HG03354 (cell line): ENCODE measurements around the gene TGFBR3.

Experiments
- ATAC-seq: cut with Tn5 transposase; IDR thresholded peaks from one replicate; pipeline ENCODE4 v1.9.1; 2021; ENCODE audit warnings: mild to moderate bottlenecking; ENCODE audit not compliant: unreplicated experiment, poor library complexity, severe bottlenecking

Gene TGFBR3

DNA sequence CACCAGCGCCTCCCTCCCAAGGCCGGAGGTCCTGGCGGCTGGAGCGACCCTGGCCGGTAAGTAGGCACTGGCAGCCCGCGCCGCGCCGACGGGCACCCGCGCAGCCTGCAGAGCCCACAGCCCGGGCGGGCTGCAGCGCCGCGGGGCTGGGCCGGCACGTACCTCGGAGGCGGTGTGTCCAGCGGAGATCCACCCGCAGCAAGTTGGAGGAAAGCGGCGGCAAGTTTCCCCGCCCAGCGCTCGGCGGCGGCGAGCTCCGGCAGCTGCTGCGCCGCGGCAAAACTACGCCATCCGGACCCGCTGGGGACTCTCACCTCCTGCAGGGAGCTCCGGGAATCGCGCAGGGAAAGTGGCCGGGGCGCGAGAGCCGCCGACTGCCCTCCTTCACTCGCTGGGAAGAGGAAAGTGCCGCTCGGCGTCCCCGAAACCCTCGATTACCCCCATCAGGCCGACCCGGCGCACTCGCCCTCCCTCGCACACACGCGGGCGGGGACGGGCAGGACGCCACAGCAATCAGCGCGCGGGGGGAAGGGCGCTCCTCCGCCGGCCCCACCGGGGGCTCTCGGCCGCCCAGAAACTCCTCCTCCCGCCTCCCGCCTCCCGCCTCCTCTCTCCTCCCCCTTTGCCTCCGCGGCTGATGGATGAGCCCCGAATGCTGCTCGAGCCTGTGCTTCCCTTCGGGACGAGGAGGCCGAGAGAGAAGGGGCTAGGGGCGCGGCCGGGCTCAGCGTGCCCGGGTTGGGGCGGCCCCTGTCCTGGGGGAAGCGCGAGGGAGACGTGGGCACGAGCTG is at the start of gene TGFBR3:
Gene TGFBR3, minus strand, starts transcription at position 436 of the 791 bp plus-strand sequence. CDS start 24,620 bp downstream, outside the sequence.
- peak; percentile 67 for ATAC-seq

- ATAC-seq: no peak
These were observed 43.3 kb upstream of the TGFBR3 start for GRCh38 chr1:91929250-91929649.

- no peak for ATAC-seq
These were observed 42.1 kb upstream of the TGFBR3 start for GRCh38 chr1:91928026-91928425.

DNA sequence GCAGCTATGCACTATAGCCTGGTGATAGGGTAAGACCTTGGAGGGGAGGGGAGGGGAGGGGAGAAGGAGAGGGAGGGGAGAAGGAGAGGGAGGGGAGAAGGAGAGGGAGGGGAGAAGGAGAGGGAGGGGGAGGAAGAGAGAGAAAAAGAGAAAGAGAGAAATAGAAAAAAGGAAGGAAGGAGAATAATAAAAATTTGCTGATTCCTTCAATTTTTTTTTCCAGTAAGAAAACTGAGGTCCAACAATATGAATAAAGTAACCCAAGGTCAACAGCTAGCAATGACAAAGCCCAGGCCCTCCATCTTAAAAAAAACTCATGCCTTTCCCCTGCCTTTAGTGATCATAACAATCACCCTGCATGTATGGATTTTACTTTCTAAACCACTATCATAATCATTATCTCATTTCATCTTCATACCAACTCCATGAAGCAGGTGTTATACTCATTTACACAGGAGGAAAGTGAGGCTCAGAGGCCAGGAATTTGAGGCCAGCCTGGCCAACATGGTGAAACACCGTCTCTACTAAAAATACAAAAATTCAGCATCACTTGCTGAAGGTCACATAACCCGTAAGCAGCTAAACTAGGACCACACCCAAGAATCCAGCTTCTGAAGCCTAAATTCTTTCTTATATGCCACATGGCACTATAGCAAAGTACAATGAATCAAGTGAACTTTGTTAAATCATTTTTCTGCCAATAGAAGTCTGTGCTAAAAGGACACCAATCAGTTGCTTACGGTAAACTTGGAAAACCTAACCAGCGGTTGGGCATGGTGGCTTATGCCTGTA is 39.9 kb upstream of the TGFBR3 start:
- no peak for ATAC-seq

DNA sequence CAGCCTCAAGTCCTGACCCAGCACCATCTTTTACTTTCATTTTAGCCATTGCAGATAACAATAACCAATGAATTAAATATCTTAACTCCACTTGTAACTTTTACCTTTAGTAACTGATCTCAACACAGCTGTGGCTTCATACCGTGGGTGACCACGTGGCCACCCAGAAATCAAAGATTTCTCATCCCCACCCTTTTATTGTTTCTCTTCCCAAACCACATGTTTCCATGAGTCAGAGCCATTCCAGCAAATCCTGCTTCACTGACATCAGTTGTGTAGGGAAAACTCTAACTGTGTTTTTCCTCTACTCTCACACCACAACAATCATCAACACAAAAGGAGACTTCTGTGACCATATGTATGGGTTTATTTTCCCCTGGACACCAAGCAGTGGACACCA is 38.2 kb upstream of the TGFBR3 start:
- no peak for ATAC-seq

GRCh38 chr1:91919962-91920361 is 34.0 kb upstream of the TGFBR3 start:
- no peak for ATAC-seq

DNA sequence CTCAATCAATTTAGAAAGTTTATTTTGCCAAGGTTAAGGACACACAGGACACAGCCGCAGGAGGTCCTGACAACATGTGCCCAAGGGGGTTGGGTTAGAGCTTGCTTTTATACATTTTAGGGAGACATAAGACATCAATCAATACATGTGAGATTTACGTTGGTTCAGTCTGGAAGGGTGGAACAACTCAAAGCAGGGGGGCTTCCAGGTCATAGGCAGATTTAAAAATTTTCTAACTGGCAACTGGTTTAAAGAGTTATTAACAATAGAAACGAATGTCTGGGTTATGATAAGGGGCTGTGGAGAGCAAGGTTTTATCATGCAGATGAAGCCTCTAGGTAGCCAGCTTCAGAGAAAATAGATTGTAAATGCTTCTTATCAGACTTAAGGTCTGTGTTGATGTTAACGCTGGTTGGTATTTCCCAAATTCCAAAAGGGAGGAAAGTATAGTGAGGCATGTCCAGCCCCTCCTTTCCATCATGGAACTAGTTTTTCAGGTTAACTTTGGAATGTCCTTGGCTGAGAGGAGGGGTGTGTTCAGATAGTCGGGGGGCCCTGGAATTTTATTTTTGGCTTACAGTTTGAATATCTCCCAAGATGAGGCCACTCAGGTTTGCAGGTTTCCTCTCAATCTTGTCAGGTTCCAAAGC is 31.0 kb upstream of the TGFBR3 start:
- ATAC-seq: no peak

- no peak for ATAC-seq
These were observed 30.1 kb upstream of the TGFBR3 start for GRCh38 chr1:91916046-91916445.

DNA sequence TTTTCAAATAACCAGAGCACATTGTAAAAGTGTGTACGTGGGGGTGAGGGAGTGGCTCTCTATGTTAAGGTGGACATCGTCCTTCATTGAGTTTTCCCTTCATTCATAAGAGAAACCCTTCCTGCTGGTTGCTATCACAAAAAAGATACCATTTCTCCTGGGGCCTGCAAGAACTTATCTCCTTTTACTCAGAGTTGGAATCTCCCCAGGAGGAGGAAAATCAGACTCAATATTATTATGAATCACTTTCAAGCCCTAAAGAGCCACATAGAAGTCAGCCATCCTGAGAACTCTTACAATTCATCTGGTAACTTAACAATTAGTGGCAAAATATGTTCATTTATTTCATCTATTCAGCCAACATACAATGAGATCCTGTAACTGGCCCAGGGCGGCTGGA is 27.1 kb upstream of the TGFBR3 start:
- ATAC-seq: no peak

- ATAC-seq: no peak
These were observed 26.3 kb upstream of the TGFBR3 start for GRCh38 chr1:91912266-91912665.

DNA sequence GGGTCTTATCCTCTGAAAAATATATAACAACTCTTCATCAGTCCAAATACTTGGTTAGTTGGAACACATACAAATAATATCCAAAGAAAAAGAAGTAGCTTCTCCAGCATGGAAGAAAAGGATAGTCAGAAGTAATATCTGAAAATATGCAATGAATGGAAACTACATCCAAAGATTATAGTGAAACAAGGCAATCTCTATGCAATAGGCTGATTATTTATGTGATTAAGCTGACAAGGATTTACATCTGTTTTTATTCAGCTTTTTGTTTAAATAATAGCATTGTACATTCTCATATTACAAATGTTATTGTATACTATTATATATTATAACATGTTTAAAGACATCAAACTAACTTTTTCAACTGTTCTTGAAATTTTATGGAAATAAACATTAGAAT is 15.3 kb upstream of the TGFBR3 start:
- ATAC-seq: no peak

- no peak for ATAC-seq
These were observed 14.6 kb upstream of the TGFBR3 start for GRCh38 chr1:91900562-91900961.

DNA sequence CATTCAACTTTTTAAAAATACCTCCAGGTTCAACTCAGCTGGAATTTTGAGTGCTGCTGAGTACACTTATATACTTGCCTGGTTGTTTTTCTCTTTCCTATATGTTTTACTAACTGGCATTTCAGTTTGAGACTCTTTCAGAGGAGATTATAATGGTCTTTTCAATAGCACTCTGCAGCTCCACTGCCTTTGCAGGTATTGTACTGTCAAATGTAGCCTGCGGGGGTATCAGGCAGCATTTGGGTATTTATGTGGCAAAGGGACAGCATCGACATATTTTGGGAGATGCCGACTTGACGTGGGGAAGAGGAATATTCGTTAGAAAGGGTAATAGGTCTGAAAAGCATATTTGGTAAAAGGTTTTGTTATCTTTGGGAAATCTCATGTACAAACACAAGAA is 11.1 kb upstream of the TGFBR3 start:
- no peak for ATAC-seq

DNA sequence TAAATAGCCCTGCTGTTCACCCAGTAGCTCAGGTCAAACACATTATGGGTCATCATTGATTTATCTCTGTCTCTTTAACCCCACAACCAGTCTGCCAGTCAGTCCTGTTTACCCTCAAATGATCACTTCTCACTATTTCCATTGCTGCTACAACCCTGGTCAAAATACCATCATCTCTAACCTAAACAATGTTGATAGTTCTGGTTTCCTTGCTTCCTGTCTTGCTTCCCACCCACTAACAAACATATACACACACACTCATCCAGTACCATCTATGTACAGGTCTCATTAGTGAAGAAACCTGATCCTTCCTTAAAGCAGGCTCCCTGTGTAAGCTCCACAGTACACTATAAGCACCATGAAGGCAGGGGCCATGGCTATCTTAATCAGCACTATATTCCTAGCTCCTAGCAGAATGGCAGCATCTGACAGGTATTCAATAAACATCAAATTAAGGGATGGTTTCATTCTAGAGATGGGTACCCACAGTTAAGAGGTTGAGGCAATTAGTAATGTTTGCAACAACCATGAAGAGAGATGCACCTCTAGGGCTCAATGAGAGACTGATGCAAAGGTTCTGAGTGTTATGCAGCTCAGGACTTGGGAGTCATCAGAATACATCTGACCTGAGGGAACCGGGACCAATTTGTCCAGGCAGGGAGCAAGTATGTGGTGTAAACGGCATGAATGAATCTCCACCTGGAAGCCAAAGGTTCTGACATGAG is 10.0 kb upstream of the TGFBR3 start:
- ATAC-seq: no peak

DNA sequence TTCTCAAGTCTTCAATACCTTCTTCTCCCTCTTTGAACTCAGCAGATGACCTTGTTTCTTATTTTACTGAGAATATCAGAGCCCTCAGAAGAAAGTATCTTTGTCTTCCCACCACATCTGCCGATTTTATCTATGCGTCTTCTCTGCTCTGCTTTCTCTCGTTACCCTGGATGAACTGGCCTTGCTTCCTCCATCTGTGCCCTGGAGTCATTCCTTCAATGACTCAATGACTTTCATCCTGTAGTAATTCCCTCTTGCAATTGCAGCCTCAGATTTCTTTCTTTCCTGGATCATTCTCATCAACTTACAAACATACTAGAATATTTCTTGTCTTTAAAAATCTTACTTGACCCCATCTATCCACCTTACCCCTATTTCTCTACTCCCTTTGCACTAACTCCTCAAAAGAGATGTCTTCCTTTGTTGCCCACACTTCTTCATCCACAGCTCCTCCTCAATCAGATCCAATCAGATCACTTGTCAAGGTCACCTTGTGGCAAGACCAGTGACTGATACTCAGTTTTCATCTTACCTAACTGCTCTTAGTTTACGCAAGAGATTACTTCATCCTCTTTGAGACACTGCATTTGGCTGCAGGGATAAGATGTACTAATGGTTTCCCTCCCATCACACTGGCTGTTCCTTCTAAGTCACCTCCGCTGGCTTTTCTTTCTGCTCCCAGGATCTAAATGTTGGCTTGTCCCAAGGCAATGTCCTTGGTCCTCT is 8.2 kb upstream of the TGFBR3 start:
- ATAC-seq: no peak

- no peak for ATAC-seq
These were observed 6.0 kb upstream of the TGFBR3 start for GRCh38 chr1:91891969-91892368.

DNA sequence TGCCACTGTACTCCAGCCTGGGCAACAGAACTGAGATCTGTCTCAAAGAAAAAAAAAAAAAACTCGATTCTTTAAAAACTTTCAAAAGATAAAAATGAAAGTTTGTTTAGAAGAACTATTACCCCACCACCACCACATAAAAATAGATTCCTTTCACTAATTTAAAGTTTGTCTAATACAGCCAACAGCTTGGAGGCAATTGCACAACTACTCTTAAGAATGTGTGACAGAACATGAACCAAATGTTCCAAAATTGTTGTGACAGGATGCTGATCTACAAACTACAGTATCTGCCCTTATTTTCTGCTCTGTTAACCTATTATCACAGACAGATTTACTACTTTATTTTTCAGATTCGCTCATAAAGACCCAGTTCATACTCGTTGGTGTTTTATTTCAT is 5.5 kb upstream of the TGFBR3 start:
- no peak for ATAC-seq

DNA sequence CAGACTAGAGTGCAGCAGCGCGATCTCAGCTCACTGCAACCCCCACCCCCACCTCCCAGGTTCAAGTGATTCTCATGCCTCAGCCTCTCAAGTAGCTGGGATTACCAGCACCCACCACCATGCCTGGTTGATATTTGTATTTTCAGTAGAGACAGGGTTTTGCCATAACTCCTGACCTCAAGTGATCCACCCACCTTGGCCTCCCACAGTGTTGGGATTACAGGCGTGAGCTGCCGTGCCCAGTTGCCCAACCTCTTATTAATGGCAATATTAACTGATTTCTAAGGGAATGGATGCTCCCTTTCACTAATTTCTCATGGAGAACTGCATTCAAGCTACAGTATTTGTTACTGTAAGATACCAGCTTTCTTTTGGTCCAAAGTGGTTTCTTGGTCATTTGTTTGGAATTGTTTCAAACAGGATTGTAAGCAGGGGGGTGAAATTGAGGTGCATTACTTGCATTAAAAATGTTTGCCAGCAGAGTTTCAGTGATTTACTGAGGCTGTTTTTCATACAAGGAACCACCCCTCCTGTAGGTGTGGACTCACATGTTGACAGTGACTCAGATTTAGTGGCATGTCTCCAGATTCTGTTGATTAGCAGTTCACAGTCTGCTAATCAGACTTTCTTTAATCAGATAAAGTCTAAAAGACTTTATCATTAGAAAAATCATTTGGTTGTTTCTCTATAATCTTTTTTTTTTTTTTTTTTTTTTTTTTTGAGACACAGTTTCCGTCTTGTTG is 3.9 kb upstream of the TGFBR3 start:
- no peak for ATAC-seq

- ATAC-seq: peak; percentile 28
These were observed 687 bp downstream of the TGFBR3 start for GRCh38 chr1:91885213-91885715.
